Activated T-cell treated with anti-CD3 and anti-CD28 coated beads, Interleukin-2, amount 50 U/mL, for 4 hours (primary cell): Measurements from ENCODE around the gene NKPD1. TPM values are rescaled to one million over a fixed set of nuclear protein-coding genes. Genes with fewer than 3 reads are reported as not detected.

ENCODE experiments used
- ATAC-seq, 2 donors: fragments of 200-7000 bp; cut with Tn5 transposase; one replicate each; pipeline ENCODE4 v1.10.0; 2021
- DNase-seq: peaks from one replicate; pipeline ENCODE4 v3.0.0-alpha.2; 2020
- H3K27me3 Mint-ChIP-seq: one replicate; pipeline ENCODE4 v1.8.0; 2021; ENCODE audit warnings: low read depth, mixed read lengths
- H3K36me3 Mint-ChIP-seq: one replicate; pipeline ENCODE4 v1.8.0; 2022; ENCODE audit warnings: mixed read lengths; ENCODE audit not compliant: insufficient read depth
- H3K4me1 Mint-ChIP-seq: one replicate; pipeline ENCODE4 v1.8.0; 2021; ENCODE audit warnings: low read depth, mixed read lengths
- H3K4me3 Mint-ChIP-seq: one replicate; pipeline ENCODE4 v1.8.0; 2021; ENCODE audit warnings: mild to moderate bottlenecking, moderate library complexity, mixed read lengths
- H3K9me3 Mint-ChIP-seq: one replicate; pipeline ENCODE4 v1.8.0; 2021; ENCODE audit warnings: mixed read lengths
- total RNA-seq, 3 donors: library from RNA; stranded (reverse); gene quantifications; one replicate each; pipeline ENCODE4 v1.2.1, GENCODE V29; 2021

NKPD1 gene, protein sequence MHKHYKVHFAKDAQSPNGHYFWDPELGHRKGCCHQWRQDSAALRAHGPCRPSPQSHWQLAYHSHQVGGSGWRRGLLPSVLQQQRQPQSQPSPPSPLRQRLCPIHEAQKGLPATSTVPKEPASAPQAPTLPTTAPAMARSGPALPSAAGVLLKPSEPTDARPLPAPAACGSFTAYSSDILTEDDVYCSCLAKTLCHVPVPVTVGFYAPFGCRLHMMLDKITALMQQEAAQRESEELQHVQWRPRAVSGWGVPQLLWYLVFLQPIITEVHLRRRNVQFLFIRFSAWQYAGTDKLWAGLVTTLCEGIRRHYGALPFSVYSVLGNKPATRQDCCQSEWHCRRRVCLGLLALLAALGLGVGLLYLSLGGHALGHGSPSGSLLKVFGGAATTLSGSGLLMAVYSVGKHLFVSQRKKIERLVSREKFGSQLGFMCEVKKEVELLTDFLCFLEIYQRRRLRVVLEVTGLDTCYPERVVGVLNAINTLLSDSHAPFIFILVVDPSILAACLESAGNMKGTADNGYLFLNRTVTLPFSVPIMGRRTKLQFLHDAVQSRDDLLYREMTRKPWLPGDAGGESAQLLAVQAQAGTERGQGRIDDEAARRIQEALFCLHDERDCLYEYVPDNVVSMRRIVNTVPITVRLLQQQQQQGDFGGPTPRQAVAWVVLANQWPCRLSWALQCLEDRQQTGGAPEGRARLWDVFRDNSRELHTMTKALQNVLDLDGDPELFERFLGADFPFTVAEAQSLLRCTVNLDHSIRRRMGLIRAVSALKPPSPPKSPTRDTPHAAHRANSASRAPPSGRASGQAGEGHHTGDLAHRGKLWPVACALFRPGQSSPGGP
- under 1 TPM; 0.30 to 0.45 (median 0.33) TPM for total RNA-seq

DNA sequence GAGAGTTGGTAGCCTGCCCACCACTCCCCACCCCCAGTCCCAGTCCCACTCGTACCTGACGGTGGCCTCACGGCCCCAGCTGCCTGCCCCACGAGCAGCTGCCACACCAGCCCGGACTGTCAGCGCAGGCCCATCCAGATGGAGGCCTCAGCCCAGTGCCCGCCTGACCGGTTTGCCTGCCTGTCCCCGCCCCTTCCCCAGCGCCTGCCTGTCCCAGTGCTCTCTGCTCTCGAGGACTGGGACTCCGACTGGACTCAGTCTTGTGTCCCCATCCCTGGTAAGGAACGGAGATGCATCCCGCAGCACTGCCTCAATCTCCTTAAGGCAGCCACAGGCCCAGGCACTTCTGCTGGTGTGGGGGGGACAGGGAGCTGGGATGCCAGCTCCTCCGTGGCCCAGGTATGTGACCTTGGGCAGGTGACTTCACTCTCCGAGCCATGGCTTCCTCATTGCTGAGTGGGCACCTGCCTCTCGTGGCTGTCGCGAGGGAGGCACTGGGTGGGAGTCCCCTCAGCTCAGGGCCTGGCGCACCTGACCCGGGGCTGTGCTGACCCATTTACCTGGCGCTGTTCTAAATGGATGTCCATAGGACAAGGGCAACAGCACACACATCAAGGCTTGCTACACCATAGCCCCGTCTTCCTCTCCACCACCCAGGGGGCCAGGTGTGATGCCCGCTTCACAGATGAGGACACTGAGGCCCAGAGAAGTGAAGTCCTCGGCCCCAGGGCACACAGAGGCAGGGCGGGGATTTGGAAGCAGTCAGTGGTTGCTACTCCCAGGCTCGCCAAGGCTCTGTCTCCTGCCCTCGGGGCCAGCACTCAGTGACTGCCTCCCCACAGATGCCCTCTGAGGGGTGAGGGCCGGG, at the start of gene NKPD1:
TSS of gene NKPD1 (minus strand) at position 113 of the 868 bp plus-strand sequence. CDS start 832 bp downstream, outside the sequence.
- Mint-ChIP-seq H3K36me3 (no peaks in the 10 kb centered on the region), H3K27me3 (peaks cover 15% of the 10 kb centered on the region), H3K9me3 (no peaks in the 10 kb centered on the region), H3K4me1 (peaks cover 17% of the 10 kb centered on the region), H3K4me3 (no peak within 1 kb of the TSS)
- ATAC-seq (no peak), DNase-seq (no peak)

DNA sequence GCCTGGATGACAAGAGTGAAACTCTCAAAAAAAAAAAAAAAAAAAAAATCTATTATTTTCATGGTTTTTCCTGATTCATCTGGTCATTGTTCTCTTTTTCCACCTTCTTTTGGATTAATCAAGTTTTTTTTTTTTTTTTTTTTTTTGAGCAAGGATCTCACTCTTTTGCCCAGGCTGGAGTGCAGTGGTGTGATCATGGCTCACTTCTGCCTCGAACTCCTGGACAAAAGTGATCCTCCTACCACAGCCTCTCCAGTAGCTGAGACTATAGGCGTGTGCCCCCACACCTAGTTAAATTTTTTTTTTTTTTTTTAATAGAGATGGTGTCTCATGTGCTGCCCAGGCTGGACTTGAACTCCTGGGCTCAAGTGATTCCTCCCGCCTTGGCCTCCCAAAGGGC, 45.5 kb upstream of the NKPD1 start:
- DNase-seq = no peak
- peaks cover 1% of the 10 kb centered on the region for H3K36me3 Mint-ChIP-seq
- peaks cover 2% of the 10 kb centered on the region for H3K27me3 Mint-ChIP-seq

DNA sequence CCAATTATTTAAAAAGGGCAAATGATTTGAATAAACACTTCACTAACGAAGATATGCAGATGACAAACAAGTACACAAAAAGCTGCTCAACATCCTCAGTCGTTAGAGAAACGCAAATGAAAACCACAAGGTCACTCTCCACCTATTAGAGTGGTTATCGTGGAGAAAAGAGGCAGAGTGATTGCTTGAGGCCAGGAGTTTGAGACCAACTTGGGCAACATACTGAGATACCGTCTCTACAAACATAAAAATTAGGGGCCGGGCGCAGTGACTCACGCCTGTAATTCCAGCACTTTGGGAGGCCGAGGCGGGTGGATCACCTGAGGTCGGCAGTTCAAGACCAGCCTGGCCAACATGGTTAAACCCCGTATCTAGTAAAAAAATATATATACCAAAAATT, 45.0 kb upstream of the NKPD1 start:
- Mint-ChIP-seq H3K4me1 (no peaks in the 10 kb centered on the region), H3K27me3 (peaks cover 2% of the 10 kb centered on the region), H3K9me3 (no peaks in the 10 kb centered on the region), H3K36me3 (peaks cover 1% of the 10 kb centered on the region), H3K4me3 (no peak overlapping the region)
- DNase-seq (no peak), ATAC-seq (no peak)

More for the DNA sequence above, 45.5 kb upstream of the NKPD1 start:
- no peaks in the 10 kb centered on the region for H3K9me3 Mint-ChIP-seq
- no peak for ATAC-seq
- no peak overlapping the region for H3K4me3 Mint-ChIP-seq
- H3K4me1 Mint-ChIP-seq = no peaks in the 10 kb centered on the region

DNA sequence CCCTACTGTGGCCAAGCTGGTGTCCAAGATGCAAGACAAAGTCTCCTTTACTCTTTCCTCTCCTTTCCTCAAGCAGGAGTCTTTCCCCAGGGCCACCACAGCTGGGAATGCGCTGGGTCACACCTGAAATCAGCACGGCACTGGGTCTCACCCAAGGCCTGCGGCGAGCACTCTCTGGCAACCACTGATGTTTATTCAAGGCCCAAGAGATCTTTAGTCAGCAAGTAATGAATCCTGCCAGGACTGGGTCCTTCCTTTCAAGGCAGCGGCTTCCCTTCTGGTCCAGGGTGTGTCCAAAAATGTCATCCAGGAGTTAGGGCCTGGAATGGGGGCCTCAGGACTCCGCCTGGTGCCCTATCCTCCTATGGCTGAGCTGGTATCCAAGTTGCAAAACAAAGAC, 41.9 kb upstream of the NKPD1 start:
- H3K9me3 Mint-ChIP-seq = no peaks in the 10 kb centered on the region
- H3K36me3 Mint-ChIP-seq = no peaks in the 10 kb centered on the region
- no peak for ATAC-seq
- DNase-seq = no peak
- no peak overlapping the region for H3K4me3 Mint-ChIP-seq
- no peaks in the 10 kb centered on the region for H3K4me1 Mint-ChIP-seq
- H3K27me3 Mint-ChIP-seq = no peaks in the 10 kb centered on the region

DNA sequence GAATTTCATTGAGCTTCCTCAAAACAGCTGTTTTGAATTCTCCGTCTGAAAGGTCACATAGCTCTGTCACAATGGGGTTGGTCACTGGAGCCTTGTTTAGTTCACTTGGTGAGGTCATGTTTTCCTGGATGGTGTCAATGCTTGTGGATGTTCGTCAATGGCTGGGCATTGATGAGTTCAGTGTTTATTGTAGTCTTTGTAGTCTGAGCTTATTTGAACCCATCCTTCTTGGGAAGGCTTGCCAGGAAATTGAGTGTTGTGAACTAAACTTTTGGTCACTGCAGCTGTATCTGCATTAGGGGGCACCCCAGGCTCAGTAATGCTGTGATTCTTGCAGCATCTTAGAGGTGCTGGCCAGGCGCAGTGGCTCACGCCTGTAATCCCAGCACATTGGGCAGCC, 39.8 kb upstream of the NKPD1 start:
- Mint-ChIP-seq H3K36me3 (no peaks in the 10 kb centered on the region), H3K9me3 (no peaks in the 10 kb centered on the region), H3K27me3 (no peaks in the 10 kb centered on the region), H3K4me1 (no peaks in the 10 kb centered on the region), H3K4me3 (no peak overlapping the region)
- DNase-seq (no peak), ATAC-seq (no peak)

DNA sequence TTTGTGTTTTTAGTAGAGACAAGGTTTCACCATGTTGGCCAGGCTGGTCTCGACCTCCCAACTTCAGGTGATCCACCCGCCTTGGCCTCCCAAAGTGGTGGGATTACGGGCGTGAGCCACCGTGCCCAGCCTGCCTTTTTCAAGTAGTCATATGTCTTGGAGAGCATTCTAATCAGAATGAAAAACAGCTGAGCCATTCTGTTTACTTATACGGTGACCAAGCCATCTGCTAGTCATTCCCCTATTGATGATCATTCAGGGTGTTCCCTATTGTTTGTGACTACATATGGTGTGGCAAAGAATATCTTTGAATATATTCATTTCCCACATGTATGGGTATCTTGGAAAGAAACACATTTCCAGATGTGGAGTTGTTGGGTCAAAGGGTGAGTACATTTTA, 35.0 kb upstream of the NKPD1 start:
- ATAC-seq (no peak), DNase-seq (no peak)
- Mint-ChIP-seq H3K4me1 (no peaks in the 10 kb centered on the region), H3K27me3 (no peaks in the 10 kb centered on the region), H3K9me3 (no peaks in the 10 kb centered on the region), H3K36me3 (peaks cover 1% of the 10 kb centered on the region), H3K4me3 (no peak overlapping the region)

DNA sequence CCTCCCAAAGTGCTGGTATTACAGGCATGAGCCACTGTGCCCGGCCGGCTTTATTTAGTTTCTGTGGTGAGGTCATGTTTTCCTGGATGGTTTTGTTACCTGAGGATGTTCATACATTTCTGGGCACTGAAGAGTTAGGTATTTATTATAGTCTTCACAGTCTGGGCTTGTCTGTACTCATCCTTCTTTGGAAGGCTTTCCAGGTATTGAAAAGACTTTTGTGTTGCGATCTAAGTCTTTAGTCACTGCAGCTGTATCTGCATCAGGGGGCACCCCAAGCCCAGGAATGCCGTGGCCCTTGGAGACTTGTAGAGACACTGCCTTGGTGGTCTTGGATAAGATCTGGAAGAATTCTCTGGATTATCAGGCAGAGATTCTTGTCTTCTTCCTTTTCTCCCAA, 30.6 kb upstream of the NKPD1 start:
- DNase-seq (no peak), ATAC-seq (no peak)
- H3K9me3 Mint-ChIP-seq = no peaks in the 10 kb centered on the region
- H3K27me3 Mint-ChIP-seq = no peaks in the 10 kb centered on the region
- H3K4me1 Mint-ChIP-seq = peaks cover 3% of the 10 kb centered on the region
- no peak overlapping the region for H3K4me3 Mint-ChIP-seq
- peaks cover 1% of the 10 kb centered on the region for H3K36me3 Mint-ChIP-seq

DNA sequence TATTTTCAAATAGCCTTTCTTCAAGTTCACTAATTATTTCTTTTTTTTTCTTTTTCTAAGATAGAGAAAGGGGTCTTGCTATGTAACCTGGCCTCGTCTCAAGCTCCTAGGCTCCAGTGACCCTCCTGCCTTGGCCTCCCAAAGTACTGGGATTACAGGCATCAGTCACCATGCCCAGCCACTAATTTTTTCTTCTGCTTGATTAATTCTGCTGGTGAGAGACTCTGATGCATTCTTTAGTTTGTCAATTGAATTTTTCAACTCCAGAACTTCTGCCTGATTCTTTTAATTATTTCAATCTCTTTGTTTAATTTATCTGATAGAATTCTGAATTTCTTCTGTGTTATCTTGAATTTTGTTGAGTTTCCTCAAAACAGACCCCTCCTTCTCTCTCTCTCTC, 29.2 kb upstream of the NKPD1 start:
- peaks cover 3% of the 10 kb centered on the region for H3K4me1 Mint-ChIP-seq
- no peak for DNase-seq
- no peak overlapping the region for H3K4me3 Mint-ChIP-seq
- H3K36me3 Mint-ChIP-seq = peaks cover 1% of the 10 kb centered on the region
- no peaks in the 10 kb centered on the region for H3K9me3 Mint-ChIP-seq
- no peak for ATAC-seq
- no peaks in the 10 kb centered on the region for H3K27me3 Mint-ChIP-seq

DNA sequence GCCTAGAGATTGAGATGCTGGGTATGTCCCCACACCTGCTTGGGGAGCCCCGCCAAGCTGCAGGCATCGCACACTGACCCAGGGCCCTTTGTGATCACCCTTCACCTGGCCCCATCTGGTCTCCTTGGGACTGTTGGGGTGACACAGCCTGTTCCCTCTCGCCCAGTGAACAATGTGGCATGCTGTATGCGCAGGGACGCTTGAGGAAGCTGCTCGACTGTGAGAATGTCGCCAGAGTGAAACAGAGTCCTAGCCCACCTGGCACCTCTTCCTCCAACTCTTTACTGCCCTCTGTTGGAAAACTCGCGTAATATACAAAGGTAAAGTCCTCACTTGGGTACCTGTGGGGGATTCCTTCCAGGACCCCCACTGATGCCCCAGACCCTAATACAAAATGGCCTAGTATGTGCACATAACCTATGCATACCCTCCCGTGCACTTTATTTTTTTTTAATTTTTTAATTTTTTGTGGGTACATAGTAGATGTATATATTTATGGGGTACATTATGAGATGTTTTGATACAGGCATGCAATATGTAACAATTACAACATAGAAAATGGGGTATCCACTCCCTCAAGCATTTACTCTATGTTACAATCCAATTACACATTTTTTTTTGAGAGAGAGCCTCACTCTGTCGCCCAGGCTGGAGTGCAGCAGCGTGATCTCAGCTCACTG, 26.8 kb upstream of the NKPD1 start:
- Mint-ChIP-seq H3K36me3 (peaks cover 3% of the 10 kb centered on the region), H3K9me3 (no peaks in the 10 kb centered on the region), H3K4me3 (no peak overlapping the region), H3K27me3 (no peaks in the 10 kb centered on the region), H3K4me1 (peaks cover 8% of the 10 kb centered on the region)
- DNase-seq (no peak), ATAC-seq (peak; percentile 69 to 82)

DNA sequence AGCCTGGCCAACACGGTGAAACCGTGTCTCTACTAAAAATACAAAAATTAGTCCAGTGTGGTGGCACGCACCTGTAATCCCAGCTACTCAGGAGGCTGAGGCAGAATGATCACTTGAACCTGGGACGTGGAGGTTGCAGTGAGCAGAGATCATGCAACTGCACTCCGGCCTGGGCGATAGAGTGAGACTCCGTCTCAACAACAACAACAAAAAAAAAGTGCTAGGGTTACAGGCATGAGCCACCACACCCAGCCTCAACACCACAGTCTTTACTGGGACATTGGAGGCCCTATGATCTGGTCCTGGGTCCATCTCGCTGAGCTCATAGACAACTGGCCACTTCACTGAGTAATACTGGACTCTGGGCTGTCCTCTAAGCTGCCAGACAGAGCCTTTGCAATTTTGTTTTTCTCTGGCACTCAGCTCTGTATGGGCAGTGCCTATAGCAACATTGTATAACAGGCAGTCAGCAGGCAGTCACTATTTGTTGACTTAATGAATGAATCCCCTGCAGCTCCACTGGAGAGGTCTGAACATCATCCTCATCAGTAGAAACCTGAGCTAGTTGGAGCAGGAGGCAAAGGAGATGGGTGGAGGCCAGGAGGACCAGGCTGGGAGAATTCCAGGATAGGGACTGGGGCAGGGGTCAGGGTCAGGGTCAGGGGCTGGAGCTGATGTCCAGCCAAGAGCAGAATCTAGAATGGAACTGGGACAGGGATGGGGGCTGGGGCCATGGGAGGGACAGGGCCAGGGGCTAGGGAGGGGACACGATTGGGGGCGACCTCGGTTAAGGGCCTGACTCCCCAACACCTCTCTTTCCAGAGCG, 25.9 kb upstream of the NKPD1 start:
- Mint-ChIP-seq H3K27me3 (no peaks in the 10 kb centered on the region), H3K9me3 (no peaks in the 10 kb centered on the region), H3K36me3 (peaks cover 3% of the 10 kb centered on the region), H3K4me1 (peaks cover 10% of the 10 kb centered on the region), H3K4me3 (no peak overlapping the region)
- ATAC-seq (no peak), DNase-seq (no peak)

DNA sequence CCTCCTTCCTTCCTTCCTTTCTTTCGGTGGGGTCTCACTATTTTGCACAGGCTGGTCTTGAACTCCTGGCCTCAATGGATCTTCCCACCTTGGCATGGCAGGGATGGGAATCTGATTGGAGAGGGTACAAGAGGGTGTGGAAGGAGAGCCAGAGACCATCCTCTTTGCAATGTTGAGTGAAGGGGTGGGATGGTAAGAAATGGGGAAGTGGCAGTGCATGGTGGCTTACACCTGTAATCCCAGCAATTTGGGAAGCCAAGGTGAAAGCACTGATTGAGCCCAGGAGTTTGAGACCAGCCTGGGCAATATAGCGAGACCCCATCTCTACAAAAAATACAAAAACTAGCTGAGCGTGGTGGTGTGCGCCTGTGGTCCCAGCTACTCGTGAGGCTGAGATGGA, 23.3 kb upstream of the NKPD1 start:
- H3K9me3 Mint-ChIP-seq = no peaks in the 10 kb centered on the region
- no peak overlapping the region for H3K4me3 Mint-ChIP-seq
- peaks cover 29% of the 10 kb centered on the region for H3K4me1 Mint-ChIP-seq
- peaks cover 6% of the 10 kb centered on the region for H3K36me3 Mint-ChIP-seq
- ATAC-seq (no peak), DNase-seq (no peak)
- no peaks in the 10 kb centered on the region for H3K27me3 Mint-ChIP-seq

DNA sequence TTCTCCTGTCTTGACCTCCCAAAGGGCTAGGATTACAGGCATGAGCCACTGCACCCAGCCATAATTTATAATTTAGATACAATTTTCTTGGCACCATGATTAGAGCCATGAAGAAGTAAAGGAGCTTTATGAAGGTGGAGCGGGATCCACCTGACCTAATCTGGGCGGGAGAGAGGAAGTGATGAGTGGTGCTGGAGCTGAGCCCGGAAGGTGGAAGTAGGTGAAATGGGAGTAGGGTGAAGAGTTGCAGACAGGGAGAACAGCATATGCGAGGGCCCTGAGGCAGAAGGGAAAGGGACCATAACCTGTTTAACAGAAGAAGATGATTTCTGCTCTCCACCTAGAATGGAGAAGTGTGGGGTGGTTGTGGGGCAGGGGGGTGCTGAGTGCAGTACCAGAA, 22.0 kb upstream of the NKPD1 start:
- DNase-seq (no peak), ATAC-seq (no peak)
- H3K9me3 Mint-ChIP-seq = no peaks in the 10 kb centered on the region
- peaks cover 31% of the 10 kb centered on the region for H3K4me1 Mint-ChIP-seq
- peaks cover 6% of the 10 kb centered on the region for H3K36me3 Mint-ChIP-seq
- no peaks in the 10 kb centered on the region for H3K27me3 Mint-ChIP-seq
- no peak overlapping the region for H3K4me3 Mint-ChIP-seq

DNA sequence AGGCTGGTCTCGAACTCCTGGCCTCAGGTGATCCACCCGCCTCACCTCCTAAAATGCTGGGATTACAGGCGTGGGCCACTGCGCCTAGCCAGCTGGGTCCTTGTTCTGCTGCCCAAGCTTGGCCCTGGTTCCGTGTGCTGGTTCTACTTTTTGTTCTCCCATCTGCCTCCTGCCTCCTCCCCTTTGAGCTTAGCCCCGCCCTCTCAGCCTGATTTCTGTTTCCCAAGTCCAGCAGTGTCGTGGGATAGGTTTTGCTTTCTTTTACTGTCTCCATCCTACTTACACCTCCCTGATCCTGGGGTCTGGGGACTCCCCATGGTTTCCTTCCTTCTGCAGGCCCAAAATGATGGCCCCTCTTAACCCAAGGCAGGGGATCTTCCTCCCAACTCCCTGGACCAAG, 20.2 kb upstream of the NKPD1 start:
- Mint-ChIP-seq H3K36me3 (peaks cover 6% of the 10 kb centered on the region), H3K9me3 (no peaks in the 10 kb centered on the region)

More for the DNA sequence above, 20.2 kb upstream of the NKPD1 start:
- H3K27me3 Mint-ChIP-seq = no peaks in the 10 kb centered on the region
- H3K4me1 Mint-ChIP-seq = peaks cover 33% of the 10 kb centered on the region
- no peak for DNase-seq
- ATAC-seq = no peak
- H3K4me3 Mint-ChIP-seq = peak overlapping the region; percentile 80
